Cardiac muscle cell (in vitro differentiated cells and primary cell): ENCODE results near the gene SLC16A12. TPM values are rescaled to one million over a fixed set of nuclear protein-coding genes. Genes with fewer than 3 reads are reported as not detected.
A peak's percentile ranks its signal among the peaks of the same experiment; 100 is the strongest.

Experiments used
- DNase-seq, 2 donors: peaks; one replicate each; pipeline versions ENCODE4 v3.0.0 to v3.0.0-alpha.2; 2010 to 2017; ENCODE audit warnings: low read depth in 1 of 2, low spot score in 1 of 2
- H3K27ac ChIP-seq: fragments of 200-600 bp; sonication (generic); 2 replicates; pipeline ENCODE4 v1.5.1; 2016
- H3K27me3 ChIP-seq: fragments of 200-600 bp; sonication (generic); 2 replicates; pipeline ENCODE4 v1.6.0; 2016; ENCODE audit warnings: control low read depth
- H3K36me3 ChIP-seq: fragments of 200-600 bp; sonication (generic); 2 replicates; pipeline ENCODE4 v1.5.1; 2016; ENCODE audit warnings: control low read depth
- H3K4me1 ChIP-seq: fragments of 200-600 bp; sonication (generic); 2 replicates; pipeline ENCODE4 v1.8.1; 2017; ENCODE audit warnings: low read depth, mild to moderate bottlenecking, mixed run types
- H3K4me3 ChIP-seq: fragments of 200-600 bp; sonication (generic); 2 replicates; pipeline ENCODE4 v1.5.1; 2016; ENCODE audit warnings: mild to moderate bottlenecking
- H3K9me3 ChIP-seq: fragments of 200-600 bp; sonication (generic); 2 replicates; pipeline ENCODE4 v1.5.1; 2017; ENCODE audit warnings: low read depth, mild to moderate bottlenecking, control low read depth
- CTCF ChIP-seq: IDR thresholded peaks from 2 replicates; pipeline ENCODE4 v1.5.1; 2012; ENCODE audit warnings: low read depth, mild to moderate bottlenecking, low read length
- polyA plus RNA-seq: library from polyadenylated mRNA; unstranded; fragments of >200 nt; fragmentation: Nextera tagmentation; extraction: Ambion mirVana; gene quantifications from 2 replicates; pipeline ENCODE4 v1.2.1, GENCODE V29; 2016
- total RNA-seq: library from RNA; depleted of rRNA; stranded (reverse); fragments of >200 nt; gene quantifications from 2 replicates; pipeline ENCODE4 v1.2.3, GENCODE V29; 2016

SLC16A12 gene
- total and polyA plus RNA-seq, 2 experiments from 2014 or later = 7.6 to 8.1 TPM

- no peak overlapping the region for H3K4me3 ChIP-seq
Observed at GRCh38 chr10:89575031-89575430, 39.6 kb upstream of the SLC16A12 start.

GRCh38 chr10:89574368-89574767, 39.0 kb upstream of the SLC16A12 start:
- H3K4me1 ChIP-seq = no peaks in the 10 kb centered on the region
- H3K27me3 ChIP-seq = no peaks in the 10 kb centered on the region
- no peaks in the 10 kb centered on the region for H3K9me3 ChIP-seq
- peak in 1 of 2 donors; percentile 78 for DNase-seq
- H3K27ac ChIP-seq = no peak overlapping the region
- H3K36me3 ChIP-seq = no peaks in the 10 kb centered on the region
- no peak overlapping the region for H3K4me3 ChIP-seq
- no peak for TF ChIP-seq CTCF

More at GRCh38 chr10:89575031-89575430, 39.6 kb upstream of the SLC16A12 start:
- no peak for TF ChIP-seq CTCF
- Histone ChIP-seq H3K36me3 (no peaks in the 10 kb centered on the region), H3K9me3 (no peaks in the 10 kb centered on the region), H3K4me1 (peaks cover 3% of the 10 kb centered on the region), H3K27me3 (no peaks in the 10 kb centered on the region), H3K27ac (no peak overlapping the region)
- no peak for DNase-seq

GRCh38 chr10:89567576-89568245, 32.3 kb upstream of the SLC16A12 start:
- Histone ChIP-seq H3K27me3 (no peaks in the 10 kb centered on the region), H3K27ac (no peak overlapping the region), H3K4me3 (no peak overlapping the region), H3K4me1 (peaks cover 26% of the 10 kb centered on the region), H3K36me3 (no peaks in the 10 kb centered on the region), H3K9me3 (no peaks in the 10 kb centered on the region)
- no peak for TF ChIP-seq CTCF
- DNase-seq = no peak

- Histone ChIP-seq H3K9me3 (no peaks in the 10 kb centered on the region), H3K27ac (no peak overlapping the region), H3K36me3 (no peaks in the 10 kb centered on the region), H3K4me3 (no peak overlapping the region), H3K27me3 (no peaks in the 10 kb centered on the region), H3K4me1 (peaks cover 33% of the 10 kb centered on the region)
- TF ChIP-seq CTCF = no peak
- DNase-seq = no peak
Observed at GRCh38 chr10:89566992-89567391, 31.6 kb upstream of the SLC16A12 start.

GRCh38 chr10:89566095-89566950, 30.9 kb upstream of the SLC16A12 start:
- Histone ChIP-seq H3K36me3 (no peaks in the 10 kb centered on the region), H3K4me3 (no peak overlapping the region), H3K27me3 (no peaks in the 10 kb centered on the region), H3K4me1 (peaks cover 39% of the 10 kb centered on the region), H3K9me3 (no peaks in the 10 kb centered on the region), H3K27ac (peak overlapping the region; percentile 5)
- no peak for TF ChIP-seq CTCF
- DNase-seq = no peak
